Measurements from ENCODE around the gene SND1. TPM values are rescaled to one million over a fixed set of nuclear protein-coding genes. Genes with fewer than 3 reads are reported as not detected.

Gene SND1
- total RNA-seq, 3 donors from 2014 or later, result 83.5 to 131 (median 120) TPM

DNA sequence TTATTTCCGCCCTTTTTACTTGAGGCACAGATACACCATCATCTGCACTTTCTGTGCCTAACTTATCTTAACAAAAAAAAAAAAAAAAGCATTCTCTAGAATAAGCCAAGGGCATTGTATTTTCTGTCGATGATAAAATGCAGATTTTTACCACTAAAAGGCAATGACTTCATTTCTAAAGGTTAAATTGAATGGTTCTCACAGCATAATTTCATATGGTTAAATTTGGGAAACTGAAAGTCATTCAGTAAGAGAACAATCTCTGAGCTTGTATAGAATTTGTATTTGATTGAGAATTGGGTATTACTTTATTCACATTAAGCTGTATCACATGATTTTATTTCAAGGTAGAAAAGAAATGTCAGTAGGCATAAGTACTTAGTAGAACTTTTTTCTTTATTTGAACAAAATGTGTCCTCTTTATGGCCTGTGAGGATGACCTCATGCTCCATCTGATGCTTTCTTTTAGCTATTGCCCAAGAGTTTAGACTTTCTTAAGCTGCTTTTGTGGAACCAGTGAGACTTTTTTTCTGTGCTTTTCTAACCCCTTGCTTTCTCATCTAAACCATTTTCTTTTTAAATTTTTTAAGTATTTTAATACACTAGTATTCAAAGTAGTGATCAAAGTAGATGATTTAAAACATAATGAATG is 268.9 kb downstream of the SND1 start:
- intact Hi-C loops (cut with DNase I; ENCODE audit: low total_unique reads), result no loop called here
- no peak for DNase-seq (ENCODE audit: low spot score in 2 of 2)
- no peak for TF ChIP-seq POLR2AphosphoS5 (IDR thresholded peaks at IDR 0.05)
- TF ChIP-seq POLR2A (IDR thresholded peaks at IDR 0.05), result no peak
- TF ChIP-seq, protein P1, sequence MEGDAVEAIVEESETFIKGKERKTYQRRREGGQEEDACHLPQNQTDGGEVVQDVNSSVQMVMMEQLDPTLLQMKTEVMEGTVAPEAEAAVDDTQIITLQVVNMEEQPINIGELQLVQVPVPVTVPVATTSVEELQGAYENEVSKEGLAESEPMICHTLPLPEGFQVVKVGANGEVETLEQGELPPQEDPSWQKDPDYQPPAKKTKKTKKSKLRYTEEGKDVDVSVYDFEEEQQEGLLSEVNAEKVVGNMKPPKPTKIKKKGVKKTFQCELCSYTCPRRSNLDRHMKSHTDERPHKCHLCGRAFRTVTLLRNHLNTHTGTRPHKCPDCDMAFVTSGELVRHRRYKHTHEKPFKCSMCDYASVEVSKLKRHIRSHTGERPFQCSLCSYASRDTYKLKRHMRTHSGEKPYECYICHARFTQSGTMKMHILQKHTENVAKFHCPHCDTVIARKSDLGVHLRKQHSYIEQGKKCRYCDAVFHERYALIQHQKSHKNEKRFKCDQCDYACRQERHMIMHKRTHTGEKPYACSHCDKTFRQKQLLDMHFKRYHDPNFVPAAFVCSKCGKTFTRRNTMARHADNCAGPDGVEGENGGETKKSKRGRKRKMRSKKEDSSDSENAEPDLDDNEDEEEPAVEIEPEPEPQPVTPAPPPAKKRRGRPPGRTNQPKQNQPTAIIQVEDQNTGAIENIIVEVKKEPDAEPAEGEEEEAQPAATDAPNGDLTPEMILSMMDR (IDR thresholded peaks at IDR 0.05), result no peak
- Histone ChIP-seq H3K9me3 (no peaks in the 10 kb centered on the region), H3K4me3 (no peak overlapping the region), H3K4me1 (no peaks in the 10 kb centered on the region), H3K27me3 (no peaks in the 10 kb centered on the region), H3K27ac (no peak overlapping the region), H3K36me3 (no peaks in the 10 kb centered on the region)

DNA sequence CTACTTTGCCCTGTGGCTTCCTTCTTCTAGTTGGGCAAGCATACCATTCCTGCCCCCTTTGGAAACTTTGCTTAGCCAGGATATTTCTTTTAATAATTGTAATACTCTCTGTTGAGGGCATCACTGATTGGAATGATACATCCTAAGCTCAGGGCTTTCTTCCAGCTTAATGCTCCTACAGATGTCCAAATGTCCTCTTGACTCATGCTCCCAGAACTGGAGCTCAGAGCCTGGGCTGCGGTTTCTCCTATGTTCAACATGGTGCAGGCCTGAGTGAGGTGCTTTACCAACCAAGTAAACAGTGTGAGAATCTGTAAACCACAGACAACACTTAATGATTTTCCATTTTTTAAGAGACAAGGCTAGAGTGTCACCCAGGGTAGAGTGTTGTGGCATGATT is 270.7 kb downstream of the SND1 start:
- no peaks in the 10 kb centered on the region for H3K4me1 ChIP-seq
- TF ChIP-seq POLR2A (IDR thresholded peaks at IDR 0.05) (no peak), POLR2AphosphoS5 (IDR thresholded peaks at IDR 0.05) (no peak)
- TF ChIP-seq, protein P1 (IDR thresholded peaks at IDR 0.05), result no peak
- H3K27me3 ChIP-seq, result no peaks in the 10 kb centered on the region
- no peak overlapping the region for H3K4me3 ChIP-seq
- intact Hi-C loops (cut with DNase I; ENCODE audit: low total_unique reads), result no loop called here
- no peak overlapping the region for H3K27ac ChIP-seq
- H3K36me3 ChIP-seq, result no peaks in the 10 kb centered on the region
- no peak for DNase-seq (ENCODE audit: low spot score in 2 of 2)
- no peaks in the 10 kb centered on the region for H3K9me3 ChIP-seq

GRCh38 chr7:127924874-127925273 is 272.9 kb downstream of the SND1 start:
- no peak for DNase-seq (ENCODE audit: low spot score in 2 of 2)
- intact Hi-C loops (cut with DNase I; ENCODE audit: low total_unique reads), result no loop called here
- no peak for TF ChIP-seq POLR2AphosphoS5 (IDR thresholded peaks at IDR 0.05)
- TF ChIP-seq, protein P1 (IDR thresholded peaks at IDR 0.05), result no peak
- no peak for TF ChIP-seq POLR2A (IDR thresholded peaks at IDR 0.05)

DNA sequence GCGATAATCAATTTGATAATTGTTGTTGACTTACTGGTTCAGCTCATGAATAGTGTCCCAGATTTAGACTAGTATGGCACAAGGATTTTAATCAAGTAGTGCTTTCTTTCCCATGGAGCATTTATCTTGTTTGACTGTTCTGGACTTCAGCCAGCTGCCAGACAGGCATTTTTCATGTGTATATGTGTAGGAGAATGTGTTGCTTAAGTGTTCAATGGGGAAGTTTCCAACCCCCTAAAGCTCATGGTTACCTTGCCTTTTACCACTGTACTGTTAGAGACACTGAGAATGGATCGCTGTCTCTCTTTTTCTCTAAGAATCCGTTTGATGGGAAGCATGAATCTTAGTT is 275.3 kb downstream of the SND1 start:
- Histone ChIP-seq H3K36me3 (no peaks in the 10 kb centered on the region), H3K27me3 (no peaks in the 10 kb centered on the region), H3K4me1 (no peaks in the 10 kb centered on the region), H3K9me3 (no peaks in the 10 kb centered on the region), H3K27ac (no peak overlapping the region), H3K4me3 (no peak overlapping the region)
- DNase-seq (ENCODE audit: low spot score in 2 of 2), result no peak
- TF ChIP-seq POLR2A (IDR thresholded peaks at IDR 0.05) (no peak), POLR2AphosphoS5 (IDR thresholded peaks at IDR 0.05) (no peak)
- TF ChIP-seq, protein P1 (IDR thresholded peaks at IDR 0.05), result no peak
- intact Hi-C loops (cut with DNase I; ENCODE audit: low total_unique reads), result no loop called here

More at GRCh38 chr7:127924874-127925273, 272.9 kb downstream of the SND1 start:
- Histone ChIP-seq H3K9me3 (no peaks in the 10 kb centered on the region), H3K4me3 (no peak overlapping the region), H3K4me1 (no peaks in the 10 kb centered on the region), H3K27ac (no peak overlapping the region), H3K36me3 (no peaks in the 10 kb centered on the region), H3K27me3 (no peaks in the 10 kb centered on the region)

- TF ChIP-seq POLR2AphosphoS5 (IDR thresholded peaks at IDR 0.05) (no peak), POLR2A (IDR thresholded peaks at IDR 0.05) (no peak)
- TF ChIP-seq, protein P1 (IDR thresholded peaks at IDR 0.05), result no peak
- Histone ChIP-seq H3K9me3 (no peaks in the 10 kb centered on the region), H3K36me3 (no peaks in the 10 kb centered on the region), H3K4me1 (no peaks in the 10 kb centered on the region), H3K27ac (no peak overlapping the region), H3K4me3 (no peak overlapping the region), H3K27me3 (no peaks in the 10 kb centered on the region)
- DNase-seq (ENCODE audit: low spot score in 2 of 2), result no peak
- intact Hi-C loops (cut with DNase I; ENCODE audit: low total_unique reads), result no loop called here
These were observed 276.2 kb downstream of the SND1 start for GRCh38 chr7:127928222-127928621.

Data from breast epithelium (tissue), 4 donors.